Astrocyte of the cerebellum (primary cell): ENCODE data around the gene RPRML.

ENCODE experiments used
- DNase-seq: peaks from one replicate; pipeline ENCODE4 v3.0.0-alpha.2; 2011; ENCODE audit warnings: low read depth
- H3K4me3 ChIP-seq: 2 replicates; pipeline ENCODE4 v1.5.1; 2011; ENCODE audit warnings: mild to moderate bottlenecking, low read depth, low read length, moderate library complexity
- in situ Hi-C: cut with HindIII; loops from 2 replicates; pipeline ENCODE4 v1.10.0; 2017; ENCODE audit warnings: low sequenced_read_pairs
- TF ChIP-seq, protein P1 (sequence below): IDR thresholded peaks from 2 replicates; pipeline ENCODE4 v1.5.1; 2012; ENCODE audit warnings: low read length, low read depth, moderate library complexity, mild to moderate bottlenecking; ENCODE audit errors: missing control alignments

The RPRML gene

DNA sequence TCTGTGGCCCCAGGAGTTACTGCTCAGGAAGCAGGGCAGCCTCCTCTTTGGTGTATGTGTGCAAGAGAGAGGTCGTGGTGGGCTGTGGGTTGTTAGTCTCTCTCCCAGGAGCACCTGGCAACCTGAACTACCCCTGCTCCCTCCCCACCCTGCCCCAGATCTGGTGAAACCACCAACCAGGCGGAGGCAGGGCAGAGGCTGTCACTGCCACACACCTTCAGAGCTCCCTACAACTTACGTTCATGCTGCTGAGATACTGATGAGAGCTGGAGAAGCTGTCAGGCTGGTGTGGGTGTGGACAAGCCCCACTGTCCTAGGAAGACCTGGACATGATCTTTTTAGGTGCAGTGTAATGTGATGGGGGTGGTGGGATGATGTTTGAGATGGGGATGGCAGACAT lies 31.8 kb downstream of the RPRML start:
- no peak overlapping the region for H3K4me3 ChIP-seq
- no peak for DNase-seq

DNA sequence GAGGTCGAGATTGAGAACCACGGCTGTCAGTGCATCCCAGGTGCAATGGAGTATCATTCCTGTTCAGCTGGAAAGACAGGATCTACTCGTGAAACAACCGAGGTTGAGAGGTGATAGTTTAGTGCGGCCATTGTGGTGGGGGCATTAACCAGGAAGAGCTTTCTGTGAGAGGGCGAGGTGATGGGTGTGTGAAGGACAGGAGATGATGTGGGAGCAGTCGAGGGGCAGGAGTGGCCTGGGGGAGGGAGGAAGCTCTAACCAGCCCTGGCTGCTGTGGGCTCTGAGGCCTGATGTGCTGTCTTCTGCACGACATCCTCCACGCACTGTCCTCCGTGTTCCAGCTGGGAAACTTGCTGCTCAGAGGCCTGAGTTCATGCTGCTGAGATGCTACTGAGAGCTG lies 34.1 kb downstream of the RPRML start:
- H3K4me3 ChIP-seq, result no peak overlapping the region
- in situ Hi-C loops, result no loop called here
- no peak for DNase-seq
- TF ChIP-seq, protein P1, sequence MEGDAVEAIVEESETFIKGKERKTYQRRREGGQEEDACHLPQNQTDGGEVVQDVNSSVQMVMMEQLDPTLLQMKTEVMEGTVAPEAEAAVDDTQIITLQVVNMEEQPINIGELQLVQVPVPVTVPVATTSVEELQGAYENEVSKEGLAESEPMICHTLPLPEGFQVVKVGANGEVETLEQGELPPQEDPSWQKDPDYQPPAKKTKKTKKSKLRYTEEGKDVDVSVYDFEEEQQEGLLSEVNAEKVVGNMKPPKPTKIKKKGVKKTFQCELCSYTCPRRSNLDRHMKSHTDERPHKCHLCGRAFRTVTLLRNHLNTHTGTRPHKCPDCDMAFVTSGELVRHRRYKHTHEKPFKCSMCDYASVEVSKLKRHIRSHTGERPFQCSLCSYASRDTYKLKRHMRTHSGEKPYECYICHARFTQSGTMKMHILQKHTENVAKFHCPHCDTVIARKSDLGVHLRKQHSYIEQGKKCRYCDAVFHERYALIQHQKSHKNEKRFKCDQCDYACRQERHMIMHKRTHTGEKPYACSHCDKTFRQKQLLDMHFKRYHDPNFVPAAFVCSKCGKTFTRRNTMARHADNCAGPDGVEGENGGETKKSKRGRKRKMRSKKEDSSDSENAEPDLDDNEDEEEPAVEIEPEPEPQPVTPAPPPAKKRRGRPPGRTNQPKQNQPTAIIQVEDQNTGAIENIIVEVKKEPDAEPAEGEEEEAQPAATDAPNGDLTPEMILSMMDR, result no peak

More for the DNA sequence above, 31.8 kb downstream of the RPRML start:
- in situ Hi-C loops, result no loop called here
- TF ChIP-seq, protein P1, result no peak

DNA sequence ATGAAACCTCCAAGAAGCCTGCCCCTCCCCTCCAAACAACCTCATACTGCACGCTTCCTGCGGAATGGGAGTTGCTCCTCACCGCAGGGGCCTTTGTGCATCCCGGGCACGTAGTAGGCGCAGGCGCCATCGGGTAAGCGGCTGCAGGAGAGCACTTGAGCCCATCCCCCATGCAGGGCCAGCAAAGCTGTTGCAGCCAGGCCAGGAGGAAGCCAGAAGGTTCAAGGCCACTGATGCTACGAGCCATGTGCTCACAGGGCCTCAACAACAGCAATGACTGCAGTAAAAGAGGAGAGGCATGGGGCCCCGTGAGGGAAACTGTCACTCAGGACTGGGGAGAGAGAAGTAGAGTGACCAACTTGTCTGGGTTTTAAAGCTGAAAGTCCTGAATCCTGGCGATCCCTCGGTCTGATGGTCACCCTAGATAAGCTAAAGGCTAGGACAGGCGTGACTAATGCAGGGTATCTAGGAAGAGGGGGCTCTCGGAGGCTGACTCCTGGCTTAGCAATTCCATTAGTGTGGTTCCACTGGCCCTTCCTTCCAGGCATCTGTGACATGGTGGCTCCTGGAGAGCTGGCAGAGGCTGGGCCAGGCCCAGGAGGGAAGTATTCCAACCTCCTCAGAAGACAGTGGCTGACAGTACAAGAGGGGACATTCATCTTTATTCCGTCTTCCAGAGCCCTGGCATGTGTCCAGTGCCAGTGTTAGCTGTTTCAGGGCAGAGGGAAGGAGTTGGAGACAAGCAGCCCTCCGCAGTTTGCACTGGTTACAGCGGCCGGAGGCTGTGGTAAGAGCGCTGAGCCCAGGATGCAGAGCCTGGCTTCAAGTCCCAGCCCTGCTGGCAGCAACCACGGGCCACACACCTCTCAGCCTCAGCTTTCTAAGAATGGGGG lies 35.3 kb downstream of the RPRML start:
- in situ Hi-C loops, result no loop called here
- H3K4me3 ChIP-seq, result no peak overlapping the region
- TF ChIP-seq, protein P1, result no peak
- no peak for DNase-seq

DNA sequence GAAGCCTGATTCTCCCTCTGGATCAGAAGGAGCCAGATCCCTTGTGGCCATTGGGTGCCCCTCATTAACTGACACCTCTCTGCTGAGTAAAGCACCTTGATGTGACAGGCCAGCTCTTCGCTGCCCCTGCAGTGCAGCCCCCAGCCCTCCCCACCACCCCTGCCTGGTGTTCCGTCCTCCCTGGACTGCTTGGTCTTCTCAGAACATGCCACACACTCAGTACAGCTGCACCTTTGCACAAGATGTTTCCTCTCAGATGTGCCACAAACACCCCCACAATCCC lies 35.9 kb downstream of the RPRML start:
- TF ChIP-seq, protein P1, result no peak
- no peak for DNase-seq
- no peak overlapping the region for H3K4me3 ChIP-seq
- in situ Hi-C loops, result no loop called here

DNA sequence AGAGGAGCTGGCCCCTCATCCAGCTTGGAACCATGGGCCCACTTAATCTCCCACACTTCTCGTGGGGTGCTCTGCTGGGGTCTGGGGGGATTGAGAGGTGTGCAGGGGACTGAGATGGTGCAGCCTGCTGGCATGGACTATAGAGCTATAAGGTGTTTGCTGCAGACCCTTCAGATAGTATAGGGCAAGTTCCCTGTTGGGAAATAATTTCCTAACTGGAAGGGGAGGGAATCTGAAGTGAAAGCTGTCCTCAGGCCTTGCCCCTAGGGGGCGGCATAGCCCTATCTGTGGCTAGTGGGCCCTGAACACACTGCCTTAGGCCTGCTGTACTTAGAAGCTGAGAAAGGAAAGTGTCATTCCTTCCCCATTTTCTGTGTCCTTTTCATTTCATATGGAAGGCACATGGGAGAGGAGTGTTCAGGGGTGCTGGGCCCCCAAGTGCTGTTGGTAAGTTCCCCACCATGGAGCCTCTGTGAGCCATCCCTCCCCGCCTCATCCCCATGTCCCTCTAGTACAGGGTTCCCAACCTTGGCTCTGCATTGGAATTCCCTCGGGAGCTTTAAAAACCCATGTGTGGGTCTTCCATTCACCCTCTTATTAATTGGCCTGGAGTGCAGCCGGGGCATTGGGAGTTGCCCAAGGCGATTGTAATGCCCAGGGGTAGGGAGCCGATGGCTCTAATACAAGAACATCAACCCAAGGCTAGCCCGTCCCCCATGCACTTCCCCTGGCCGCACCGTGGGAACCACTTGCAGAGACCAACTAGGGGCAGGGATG lies 36.4 kb downstream of the RPRML start:
- DNase-seq, result peak; percentile 38
- no peak overlapping the region for H3K4me3 ChIP-seq
- in situ Hi-C loops, result no loop called here
- TF ChIP-seq, protein P1, result peak; percentile 96

DNA sequence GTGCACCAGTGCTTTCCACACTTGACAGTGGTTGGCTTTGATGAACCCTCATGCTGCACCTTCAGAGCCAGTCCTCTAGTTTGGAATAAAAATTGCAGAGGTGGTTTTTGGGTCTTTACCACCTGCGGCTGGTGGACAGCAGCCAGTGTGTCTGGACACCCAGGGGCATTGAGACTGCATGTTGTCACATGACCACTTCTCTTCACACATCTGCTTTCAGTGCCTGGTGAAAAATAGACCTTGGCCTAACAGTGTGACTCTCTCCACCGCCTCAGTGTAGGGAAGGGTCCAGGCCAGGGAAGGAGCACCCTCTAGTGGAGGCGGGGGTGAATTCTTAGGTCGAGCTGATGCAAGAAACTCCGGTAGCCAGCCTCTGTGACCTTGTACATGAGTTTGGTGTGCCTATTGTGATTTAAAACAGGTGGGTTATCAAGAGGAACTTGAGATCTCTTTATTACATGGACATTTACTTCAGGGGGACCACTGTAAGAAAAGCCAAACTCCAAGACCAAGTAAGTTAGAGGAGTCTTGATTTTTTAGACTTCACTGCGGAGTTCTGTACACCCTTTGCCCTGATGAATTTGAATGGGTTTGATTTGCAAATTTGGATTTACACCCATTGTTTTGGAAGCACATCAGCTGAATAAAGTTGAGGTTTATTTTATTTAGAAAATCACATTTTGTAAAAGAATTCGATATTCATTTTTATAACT lies 38.2 kb downstream of the RPRML start:
- in situ Hi-C loops, result no loop called here
- TF ChIP-seq, protein P1, result peak; percentile 95
- peak; percentile 48 for DNase-seq
- H3K4me3 ChIP-seq, result no peak overlapping the region
